ENCODE measurements around the gene CCT8. TPM values are rescaled to one million over a fixed set of nuclear protein-coding genes. Genes with fewer than 3 reads are reported as not detected.

Gene CCT8
- total and polyA plus RNA-seq, 7 donors: 67.3 to 122 (median 99.1) TPM

- intact Hi-C loops (cut with DNase I): loop anchor here (5.0 kb wide), 1 partner anchor 39 kb away; no protein-coding TSS in a partner anchor
- peak overlapping the region in 3 of 4 donors; percentile 32 to 44 (median 39) for H3K27ac ChIP-seq
- H3K4me3 ChIP-seq: no peak overlapping the region
- TF ChIP-seq POLR2AphosphoS5 (IDR thresholded peaks at IDR 0.05) (no peak), EP300 (IDR thresholded peaks at IDR 0.05) (no peak), POLR2A (IDR thresholded peaks at IDR 0.05) (no peak), CTCF (IDR thresholded peaks at IDR 0.05) (no peak)
- WGBS, 2 donors: 72 to 86% methylated on average over 2 of the region's 2 CpGs
- DNase-seq: no peak
- no peaks in the 10 kb centered on the region for H3K27me3 ChIP-seq
- no peaks in the 10 kb centered on the region for H3K9me3 ChIP-seq
- H3K36me3 ChIP-seq: no peaks in the 10 kb centered on the region
- H3K4me1 ChIP-seq: peaks cover 0 to 21% (median 13%) of the 10 kb centered on the region in 4 donors
Observed at GRCh38 chr21:29098156-29098555, 24.7 kb upstream of the CCT8 start.

- no peak overlapping the region for H3K27ac ChIP-seq
- no peak overlapping the region for H3K4me3 ChIP-seq
- no peak for TF ChIP-seq POLR2AphosphoS5 (IDR thresholded peaks at IDR 0.05)
- no peak for TF ChIP-seq EP300 (IDR thresholded peaks at IDR 0.05)
- TF ChIP-seq POLR2A (IDR thresholded peaks at IDR 0.05): no peak
- no peak for TF ChIP-seq CTCF (IDR thresholded peaks at IDR 0.05)
- WGBS, 2 donors: 90 to 92% methylated on average over 8 of the region's 8 CpGs
- intact Hi-C loops (cut with DNase I): loop anchor here (5.0 kb wide), 1 partner anchor 41 kb away; no protein-coding TSS in a partner anchor
- no peaks in the 10 kb centered on the region for H3K27me3 ChIP-seq
- no peaks in the 10 kb centered on the region for H3K36me3 ChIP-seq
- no peaks in the 10 kb centered on the region for H3K9me3 ChIP-seq
- peaks cover 0 to 24% (median 18%) of the 10 kb centered on the region in 4 donors for H3K4me1 ChIP-seq
- DNase-seq: no peak
Observed at GRCh38 chr21:29096218-29097015, 23.0 kb upstream of the CCT8 start.

GRCh38 chr21:29092102-29092959 lies 18.9 kb upstream of the CCT8 start:
- intact Hi-C loops (cut with DNase I): loop anchor here (5.0 kb wide), 2 partner anchors 55 to 70 kb away; no protein-coding TSS in a partner anchor

GRCh38 chr21:29091033-29091432 lies 17.6 kb upstream of the CCT8 start:
- Histone ChIP-seq H3K9me3 (no peaks in the 10 kb centered on the region), H3K27ac (peak overlapping the region in 1 of 4 donors; percentile 55), H3K4me3 (no peak overlapping the region), H3K4me1 (peaks cover 0 to 36% (median 21%) of the 10 kb centered on the region in 4 donors), H3K36me3 (no peaks in the 10 kb centered on the region), H3K27me3 (no peaks in the 10 kb centered on the region)
- 57 to 65% methylated on average over 1 of the region's 1 CpG for WGBS, 2 donors
- TF ChIP-seq CTCF (IDR thresholded peaks at IDR 0.05) (no peak), EP300 (IDR thresholded peaks at IDR 0.05) (no peak), POLR2AphosphoS5 (IDR thresholded peaks at IDR 0.05) (no peak), POLR2A (IDR thresholded peaks at IDR 0.05) (no peak)
- DNase-seq: no peak
- intact Hi-C loops (cut with DNase I): loop anchor here (2.0 to 5.0 kb wide), 3 partner anchors 56 to 284 kb away; no protein-coding TSS in a partner anchor

More at GRCh38 chr21:29092102-29092959, 18.9 kb upstream of the CCT8 start:
- no peak for TF ChIP-seq POLR2AphosphoS5 (IDR thresholded peaks at IDR 0.05)
- no peak for TF ChIP-seq EP300 (IDR thresholded peaks at IDR 0.05)
- no peak for TF ChIP-seq CTCF (IDR thresholded peaks at IDR 0.05)
- TF ChIP-seq POLR2A (IDR thresholded peaks at IDR 0.05): no peak
- Histone ChIP-seq H3K36me3 (no peaks in the 10 kb centered on the region), H3K4me3 (no peak overlapping the region), H3K27me3 (no peaks in the 10 kb centered on the region), H3K27ac (peak overlapping the region in 2 of 4 donors; percentile 16 to 39), H3K4me1 (peaks cover 0 to 36% (median 21%) of the 10 kb centered on the region in 4 donors), H3K9me3 (no peaks in the 10 kb centered on the region)
- 60 to 64% methylated on average over 9 of the region's 9 CpGs for WGBS, 2 donors
- no peak for DNase-seq

Measured in sigmoid colon (tissue), 7 donors.